ENCODE results near the gene TRIM25.

DNA sequence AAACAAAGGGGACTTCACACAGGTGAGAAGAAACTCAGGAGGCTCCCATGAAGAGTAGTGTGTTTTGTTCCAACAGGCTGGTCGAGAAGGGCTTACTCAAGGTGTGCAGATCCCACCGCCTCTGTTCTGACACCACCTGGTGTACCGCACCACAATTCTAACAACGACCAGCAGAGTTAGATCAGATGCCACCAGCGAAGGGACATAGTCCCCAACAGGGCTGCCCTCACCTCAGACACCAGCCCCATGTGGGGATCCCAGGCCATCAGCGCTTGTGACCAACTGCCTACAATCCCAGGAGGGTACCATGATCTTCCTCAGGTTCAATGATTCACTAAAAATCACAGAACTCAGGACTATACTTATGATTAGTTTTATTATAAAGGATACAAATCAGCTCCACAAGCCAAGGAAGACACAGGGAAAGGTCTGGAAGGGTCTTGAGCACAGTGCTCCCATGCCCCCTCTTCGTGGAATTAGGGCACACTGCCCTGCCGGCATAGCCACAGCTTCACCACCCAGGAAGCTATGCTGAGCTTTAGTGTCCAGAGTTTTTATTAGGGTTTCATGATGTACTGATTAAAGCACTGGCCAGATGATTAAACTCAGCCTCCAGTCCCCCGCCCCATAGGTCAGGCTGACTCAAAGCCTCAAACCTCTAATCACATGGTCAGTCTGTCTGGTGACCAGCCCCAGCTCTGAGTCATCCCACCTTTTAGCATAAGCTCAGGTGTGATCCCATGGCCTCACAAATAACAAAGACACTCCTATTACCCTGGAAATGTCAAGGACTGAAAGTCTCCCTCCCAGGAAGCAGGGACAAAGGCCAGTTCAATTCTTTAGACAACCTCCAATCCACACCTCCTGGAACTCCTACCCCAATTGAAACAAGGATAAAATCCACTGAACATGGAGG is 26.0 kb downstream of the TRIM25 start:
- TF ChIP-seq TARDBP (IDR thresholded peaks at IDR 0.05): no peak
- no peak for TF ChIP-seq FOXA1 (IDR thresholded peaks at IDR 0.05)
- no peak for TF ChIP-seq SP1 (IDR thresholded peaks at IDR 0.05)
- no peak for TF ChIP-seq NFRKB (IDR thresholded peaks at IDR 0.05)
- TF ChIP-seq FOXM1 (IDR thresholded peaks at IDR 0.05; ENCODE audit: borderline replicate concordance): no peak
- TF ChIP-seq SUZ12 (IDR thresholded peaks at IDR 0.05): no peak
- no peak for TF ChIP-seq FOXK2 (IDR thresholded peaks at IDR 0.05)
- no peak for TF ChIP-seq ARNT (IDR thresholded peaks at IDR 0.05)
- no peak for TF ChIP-seq HDGF (IDR thresholded peaks at IDR 0.05; ENCODE audit: borderline replicate concordance)
- TF ChIP-seq CTBP1 (IDR thresholded peaks at IDR 0.05; ENCODE audit: borderline replicate concordance): no peak
- TF ChIP-seq, protein P1, sequence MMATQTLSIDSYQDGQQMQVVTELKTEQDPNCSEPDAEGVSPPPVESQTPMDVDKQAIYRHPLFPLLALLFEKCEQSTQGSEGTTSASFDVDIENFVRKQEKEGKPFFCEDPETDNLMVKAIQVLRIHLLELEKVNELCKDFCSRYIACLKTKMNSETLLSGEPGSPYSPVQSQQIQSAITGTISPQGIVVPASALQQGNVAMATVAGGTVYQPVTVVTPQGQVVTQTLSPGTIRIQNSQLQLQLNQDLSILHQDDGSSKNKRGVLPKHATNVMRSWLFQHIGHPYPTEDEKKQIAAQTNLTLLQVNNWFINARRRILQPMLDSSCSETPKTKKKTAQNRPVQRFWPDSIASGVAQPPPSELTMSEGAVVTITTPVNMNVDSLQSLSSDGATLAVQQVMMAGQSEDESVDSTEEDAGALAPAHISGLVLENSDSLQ (IDR thresholded peaks at IDR 0.05): no peak
- no peak for TF ChIP-seq BHLHE40 (IDR thresholded peaks at IDR 0.05; ENCODE audit: borderline replicate concordance)
- TF ChIP-seq ZNF384 (IDR thresholded peaks at IDR 0.05): no peak
- no peak for TF ChIP-seq ELF4 (IDR thresholded peaks at IDR 0.05)

All from HEK293T (cell line).